NCI-H187 (cell line): ENCODE data around the gene BUB1B.

Experiments
- DNase-seq, 2 experiments: peaks; one replicate each; lab custom pipeline; 2025; lab: John Stamatoyannopoulos, UW

Gene BUB1B

DNA sequence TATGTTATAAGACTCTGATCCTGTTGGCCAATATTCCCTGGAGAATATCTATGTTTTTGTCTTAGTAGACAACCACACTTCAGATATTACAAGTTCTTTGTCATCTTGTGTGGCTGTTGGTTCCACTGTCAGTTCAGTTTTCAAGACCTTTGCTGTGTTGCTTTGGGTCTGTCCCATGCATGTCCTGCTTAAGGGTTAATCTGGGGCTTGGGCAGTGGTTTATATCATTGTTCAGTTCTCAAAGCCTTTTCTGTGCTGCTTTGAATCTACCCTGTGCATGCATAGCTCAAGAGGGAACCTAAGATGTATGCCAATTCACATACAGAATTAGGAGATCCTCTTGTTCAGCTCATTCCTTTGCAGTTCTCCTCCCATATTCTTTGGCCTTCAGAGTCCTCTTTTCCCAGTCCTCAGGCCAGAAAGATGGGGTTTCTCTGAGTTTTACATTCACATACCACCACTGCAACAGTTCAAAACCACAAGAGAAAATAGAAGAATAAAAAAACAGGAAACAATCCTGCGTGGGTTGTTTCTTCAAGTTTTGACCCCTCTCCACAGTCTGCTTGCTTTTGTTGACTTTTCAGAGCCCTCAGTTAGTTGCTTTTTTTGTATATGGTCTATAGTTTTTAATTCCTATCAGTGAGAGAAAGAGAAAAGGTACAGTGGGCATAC is 21.6 kb downstream of the BUB1B start:
- DNase-seq: no peak

DNA sequence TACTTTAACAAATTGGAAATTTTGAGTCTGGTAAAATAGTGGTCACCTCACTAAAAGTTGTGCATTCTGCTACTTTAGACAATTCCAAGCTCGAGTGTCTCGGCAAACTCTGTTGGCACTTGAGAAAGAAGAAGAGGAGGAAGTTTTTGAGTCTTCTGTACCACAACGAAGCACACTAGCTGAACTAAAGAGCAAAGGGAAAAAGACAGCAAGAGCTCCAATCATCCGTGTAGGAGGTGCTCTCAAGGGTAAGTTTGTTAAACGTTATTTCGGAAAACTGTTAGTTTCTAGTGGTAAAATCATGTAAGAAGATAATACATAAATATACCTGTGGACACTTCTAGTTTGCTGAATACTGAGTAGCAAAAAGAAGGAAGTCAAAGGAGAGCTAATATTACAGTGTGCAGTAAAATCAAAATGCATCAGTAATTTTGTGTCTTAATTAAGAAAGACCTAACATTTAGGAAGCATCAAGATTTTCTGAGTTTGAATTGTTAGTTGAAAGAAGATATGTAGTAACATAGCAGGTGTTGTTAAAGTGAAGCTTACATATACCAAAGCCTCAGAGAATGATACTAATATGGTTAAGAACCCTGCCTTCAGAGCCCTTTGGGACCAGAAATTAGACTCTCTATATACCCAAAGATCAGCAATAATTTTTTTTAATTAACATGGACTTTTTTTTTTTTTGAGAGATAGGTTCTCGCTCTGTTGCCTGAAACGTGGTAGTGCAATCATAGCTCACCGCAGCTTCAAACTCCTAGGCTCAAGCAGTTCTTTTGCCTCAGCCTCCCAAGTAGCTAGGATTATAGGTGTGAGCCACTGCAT is 23.0 kb downstream of the BUB1B start:
- no peak for DNase-seq

- no peak for DNase-seq
These were observed 29.7 kb downstream of the BUB1B start for GRCh38 chr15:40190591-40190990.

DNA sequence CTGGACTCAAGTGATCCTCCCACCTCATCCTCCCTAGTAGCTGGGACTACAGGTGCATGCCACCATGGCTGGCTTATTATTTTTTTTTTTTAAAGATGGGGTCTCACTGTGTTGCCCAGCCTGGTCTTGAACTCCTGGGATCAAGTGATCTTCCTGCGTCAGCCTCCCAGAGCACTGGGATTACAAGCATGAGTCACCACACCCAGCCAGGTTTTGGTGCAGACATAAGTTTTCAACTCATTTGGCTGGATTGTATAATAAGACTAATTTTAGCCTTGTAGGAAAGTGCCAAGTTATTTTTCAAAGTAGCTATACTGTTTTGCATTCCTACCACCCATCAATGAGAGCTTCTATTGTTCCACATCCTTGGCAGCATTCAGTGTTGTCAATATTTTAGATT is 32.1 kb downstream of the BUB1B start:
- no peak for DNase-seq

DNA sequence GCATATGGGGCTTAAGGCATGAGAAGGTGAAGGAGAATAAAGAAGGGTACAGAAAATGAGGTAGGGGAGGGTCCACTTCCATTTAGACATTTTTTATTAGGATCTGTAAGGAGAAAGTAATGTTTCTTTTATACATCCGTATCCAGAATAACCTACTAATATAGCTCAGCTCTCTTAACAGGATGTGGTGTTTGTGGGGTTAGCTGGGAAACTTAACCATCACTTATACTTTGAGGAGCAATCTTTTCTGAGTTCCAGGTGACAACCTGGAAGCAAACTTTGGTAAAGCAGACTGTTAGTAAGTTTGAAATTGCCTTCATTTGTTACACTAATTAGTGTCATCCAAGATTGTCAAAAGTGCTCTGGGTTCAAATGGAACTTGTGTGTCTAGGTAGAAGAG is 36.6 kb downstream of the BUB1B start:
- DNase-seq: no peak

DNA sequence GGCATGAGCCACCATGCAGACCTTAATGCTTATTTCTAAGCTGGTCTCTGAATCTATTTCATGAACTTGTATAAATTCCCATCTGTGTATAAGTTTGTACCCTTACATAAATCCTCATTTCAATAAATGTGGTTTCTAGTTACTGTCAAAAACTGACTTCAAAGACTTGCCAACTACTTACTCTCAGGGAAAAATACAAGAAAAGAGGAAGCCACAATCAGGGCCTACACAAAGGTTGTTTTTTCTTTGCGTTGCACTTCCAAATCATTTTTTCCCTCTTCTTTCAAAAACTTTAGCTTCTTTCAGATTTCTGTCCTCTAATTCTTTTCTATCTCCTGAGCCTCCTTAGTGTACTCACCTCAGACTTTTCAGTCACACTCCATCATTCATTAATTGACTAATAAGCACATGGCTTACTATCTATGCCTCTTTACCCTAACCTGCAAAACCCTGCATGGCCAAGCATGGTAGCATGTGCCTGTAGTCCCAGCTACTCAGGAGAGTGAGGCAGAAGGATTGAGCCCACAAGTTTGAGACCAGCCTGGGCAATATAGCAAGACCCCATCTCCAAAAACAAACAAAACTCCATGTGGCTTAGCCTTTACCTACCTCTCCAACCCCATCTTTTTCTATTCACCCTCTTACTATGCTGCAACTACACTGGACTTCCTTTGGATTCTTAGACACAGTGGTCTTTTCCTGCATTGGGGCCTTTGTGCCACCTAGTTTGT is 37.7 kb downstream of the BUB1B start:
- DNase-seq: no peak

GRCh38 chr15:40204100-40204499 is 43.2 kb downstream of the BUB1B start:
- DNase-seq: no peak

- DNase-seq: no peak
These were observed 56.4 kb downstream of the BUB1B start for GRCh38 chr15:40217166-40217824.

DNA sequence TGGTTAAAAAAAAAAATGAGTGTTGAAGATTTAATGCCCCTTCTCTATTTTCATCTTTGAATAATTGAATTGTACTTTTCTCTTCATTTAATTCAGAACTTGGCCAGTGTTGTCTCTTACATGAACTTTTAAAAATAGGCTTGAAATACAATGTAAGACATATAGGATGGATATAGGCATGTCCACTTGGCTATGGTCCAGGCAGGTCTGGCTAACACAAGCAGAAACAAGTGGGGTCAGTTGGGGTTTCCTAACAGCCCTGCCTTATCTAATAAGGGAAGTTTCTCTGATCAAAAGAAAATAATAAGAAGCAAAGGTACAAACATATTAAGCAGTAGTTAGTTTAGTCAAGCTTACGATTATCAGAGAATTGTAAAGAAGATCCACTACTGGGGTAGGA is 58.9 kb downstream of the BUB1B start:
- DNase-seq: no peak

DNA sequence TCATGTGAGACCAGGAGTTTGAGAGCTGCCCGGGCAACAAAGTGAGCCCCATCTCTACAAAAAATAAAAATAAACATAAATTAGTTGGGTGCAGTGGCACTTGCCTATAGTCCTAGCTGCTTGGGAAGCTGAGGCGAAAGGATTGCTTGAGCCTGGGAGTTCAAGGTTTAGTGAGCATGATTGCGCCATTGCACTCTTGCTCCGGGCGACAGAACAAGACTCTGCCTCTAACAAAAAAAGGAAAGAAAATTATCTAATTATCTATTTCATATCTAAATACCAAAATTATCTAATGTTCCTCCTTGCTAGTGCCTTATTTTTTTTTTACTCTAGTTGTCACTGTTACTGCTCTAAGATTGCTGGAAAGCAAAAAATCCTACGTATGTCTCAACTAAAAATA is 61.3 kb downstream of the BUB1B start:
- DNase-seq: no peak

- DNase-seq: no peak
These were observed 65.9 kb downstream of the BUB1B start for GRCh38 chr15:40226736-40227135.

DNA sequence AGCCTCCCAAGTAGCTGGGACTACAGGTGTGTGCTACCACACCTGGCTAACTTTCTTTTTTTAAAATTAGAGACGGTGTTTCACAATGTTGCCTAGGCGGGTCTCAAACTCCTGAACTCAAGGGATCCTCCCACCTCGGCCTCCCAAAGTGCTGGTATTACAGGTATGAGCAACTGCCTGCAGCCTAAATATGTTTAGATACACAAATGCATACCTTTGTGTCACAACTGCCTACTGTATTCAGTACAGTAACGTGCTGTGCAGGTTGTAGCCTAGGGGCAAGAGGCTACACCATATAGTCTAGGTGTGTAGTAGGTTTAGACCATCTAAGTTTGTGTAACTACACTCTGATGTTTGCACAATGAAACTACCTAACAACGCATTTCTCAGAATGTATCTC is 68.4 kb downstream of the BUB1B start:
- no peak for DNase-seq

DNA sequence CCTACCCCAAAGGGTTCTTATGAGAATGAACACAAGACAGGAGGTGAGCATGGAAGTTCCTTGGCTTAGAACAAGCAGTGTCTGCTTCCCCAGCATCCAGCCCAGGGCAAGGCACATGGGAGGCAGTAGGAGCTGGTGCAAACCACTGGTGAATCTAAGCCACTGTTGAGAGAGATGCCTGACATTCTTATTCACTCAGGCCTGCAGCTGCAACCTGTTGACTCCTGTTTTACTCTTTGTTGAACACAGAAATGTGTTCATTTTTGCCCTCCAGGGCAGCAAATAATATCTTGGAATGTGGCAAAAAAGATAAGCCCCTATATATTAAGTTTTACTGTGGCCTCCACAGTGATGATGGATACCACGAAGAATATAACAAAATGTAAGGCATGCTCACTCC is 69.1 kb downstream of the BUB1B start:
- no peak for DNase-seq

- DNase-seq: no peak
These were observed 71.8 kb downstream of the BUB1B start for GRCh38 chr15:40232625-40233070.

DNA sequence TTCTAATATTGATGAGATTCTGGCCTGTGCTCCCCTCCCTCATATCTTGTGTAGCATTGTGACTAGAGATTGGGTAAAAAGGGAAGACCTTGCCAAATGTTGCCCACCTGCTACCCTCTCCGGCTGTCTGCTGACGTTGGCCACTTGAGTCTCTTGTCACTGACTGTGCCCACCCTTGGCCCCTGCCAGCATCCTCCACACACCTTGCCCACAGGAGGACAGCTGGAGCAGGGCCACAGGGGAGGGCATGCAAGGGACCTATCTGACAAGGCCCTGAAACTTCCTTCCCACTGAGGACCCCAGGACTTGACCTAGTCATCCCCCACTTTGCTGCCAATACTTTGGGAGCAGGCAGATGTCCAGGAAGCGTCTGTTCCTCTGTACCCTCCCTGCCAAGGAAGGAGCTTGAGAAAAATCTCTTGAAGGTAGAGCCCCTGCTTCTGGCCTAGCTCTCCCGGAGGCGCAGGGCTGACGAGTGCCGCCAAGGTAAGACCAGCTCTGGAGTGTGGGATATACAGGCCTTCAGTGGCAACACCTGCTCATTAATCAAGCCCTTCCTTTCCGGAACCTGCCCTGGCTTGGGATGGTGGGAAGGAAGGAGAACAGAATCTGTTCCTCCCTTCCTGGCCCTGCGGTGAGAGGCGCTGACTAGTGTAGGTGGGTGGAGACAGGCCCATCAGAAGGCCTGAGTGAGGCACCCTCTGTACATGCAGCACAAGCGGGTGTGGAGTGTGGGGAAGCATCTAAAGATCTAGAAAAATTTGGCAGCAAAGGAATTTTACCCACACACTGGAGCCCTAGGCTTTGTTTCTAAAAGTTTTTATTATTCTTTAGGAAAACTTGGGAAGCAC is 73.1 kb downstream of the BUB1B start:
- no peak for DNase-seq

GRCh38 chr15:40234783-40235182 is 73.9 kb downstream of the BUB1B start:
- DNase-seq: no peak

- DNase-seq: no peak
These were observed 74.5 kb downstream of the BUB1B start for GRCh38 chr15:40235201-40235885.

- no peak for DNase-seq
These were observed 77.9 kb downstream of the BUB1B start, which contains the start of gene PAK6 for GRCh38 chr15:40238532-40239403. Gene PAK6 (plus strand): TSS chr15:40239063. CDS start chr15:40264786, 25,723 bp downstream.

GRCh38 chr15:40239404-40239692 is 78.5 kb downstream of the BUB1B start:
- no peak for DNase-seq
